K562 (cell line): ENCODE data around the gene IQUB. TPM values are rescaled to one million over a fixed set of nuclear protein-coding genes. Genes with fewer than 3 reads are reported as not detected.

Experiments
- ADNP ChIP-seq: fragments of 200-800 bp; sonication (Bioruptor generic); IDR thresholded peaks from 2 replicates; pipeline ENCODE4 v1.6.1; 2016; ENCODE audit warnings: missing genetic modification characterization, missing compliant biosample characterization
- CREB3L1 ChIP-seq: fragments of 450-650 bp; IDR thresholded peaks from 2 replicates; pipeline ENCODE4 v1.6.1; 2014; ENCODE audit warnings: low read depth, mild to moderate bottlenecking, moderate library complexity, borderline replicate concordance
- E2F5 ChIP-seq: sonication (generic); formaldehyde crosslinking; IDR thresholded peaks from 2 replicates; pipeline ENCODE4 v1.8.0; 2022; ENCODE audit warnings: mild to moderate bottlenecking, missing genetic modification reagents
- HNRNPK ChIP-seq: fragments of 200-400 bp; formaldehyde crosslinking; IDR thresholded peaks from one replicate; pipeline ENCODE4 v1.6.1; 2018; ENCODE audit warnings: mild to moderate bottlenecking, low read depth, low read length; ENCODE audit not compliant: poor library complexity, severe bottlenecking
- LEF1 ChIP-seq: fragments of 450-650 bp; IDR thresholded peaks from 2 replicates; pipeline ENCODE4 v1.6.1; 2016; ENCODE audit warnings: mild to moderate bottlenecking
- NBN ChIP-seq: fragments of 450-650 bp; IDR thresholded peaks from 2 replicates; pipeline ENCODE4 v1.6.1; 2016; ENCODE audit warnings: low read depth, mild to moderate bottlenecking
- NFE2 ChIP-seq: IDR thresholded peaks from 2 replicates; pipeline ENCODE4 v1.6.1; 2014; ENCODE audit warnings: antibody characterized with exemption, low read depth
- NFIX ChIP-seq: fragments of 250-450 bp; sonication (Bioruptor Pico); IDR thresholded peaks from 2 replicates; pipeline ENCODE4 v1.4.0; 2020; ENCODE audit warnings: low read depth, mild to moderate bottlenecking, moderate library complexity
- TFE3 ChIP-seq: fragments of 450-650 bp; formaldehyde crosslinking; IDR thresholded peaks from 2 replicates; pipeline ENCODE4 v1.4.0; 2020; ENCODE audit warnings: mild to moderate bottlenecking, mixed read lengths
- ZNF232 ChIP-seq: sonication (generic); formaldehyde crosslinking; IDR thresholded peaks from 2 replicates; pipeline ENCODE4 v1.8.0; 2022; ENCODE audit warnings: mild to moderate bottlenecking, missing genetic modification reagents
- ZNF318 ChIP-seq, 2 experiments: fragments of 450-650 bp; IDR thresholded peaks; 2 replicates each; pipeline ENCODE4 v1.6.1; 2016; ENCODE audit warnings: mild to moderate bottlenecking in 2 of 2, borderline replicate concordance in 1 of 2, low read depth in 1 of 2, moderate library complexity in 1 of 2
- ZNF408 ChIP-seq: fragments of 250-450 bp; sonication (Bioruptor Pico); IDR thresholded peaks from 2 replicates; pipeline ENCODE4 v1.4.0; 2020; ENCODE audit warnings: low read depth, mild to moderate bottlenecking, moderate library complexity
- ZNF668 ChIP-seq: fragments of 250-450 bp; sonication (Bioruptor Pico); IDR thresholded peaks from 2 replicates; pipeline ENCODE4 v1.8.0; 2022; ENCODE audit warnings: mild to moderate bottlenecking, inconsistent platforms
- ZNF695 ChIP-seq: fragments of 450-650 bp; formaldehyde crosslinking; IDR thresholded peaks from 2 replicates; pipeline ENCODE4 v1.4.0; 2020; ENCODE audit warnings: mild to moderate bottlenecking, moderate library complexity
- polyA plus RNA-seq, 8 experiments: library from polyadenylated mRNA; depleted of rRNA in 4 of 8; stranded (reverse) in 5 of 8; unstranded in 3 of 8; fragments of >200 nt; fragmentation: Nextera tagmentation in 2 of 8; fragmentation: Illumina TruSeq in 1 of 8; extraction: Ambion mirVana in 2 of 8; extraction: Trizol in 1 of 8; gene quantifications; 2 replicates each; pipeline versions ENCODE4 v1.2.1 to v1.2.3, GENCODE V29; 2011 to 2014; ENCODE audit warnings: inconsistent platforms in 1 of 8, missing spikeins in 1 of 8
- total RNA-seq, 7 experiments: library from RNA; depleted of rRNA in 6 of 7; stranded (reverse); fragments of >200 nt in 6 of 7; fragmentation: Illumina TruSeq in 2 of 7; extraction: Trizol in 2 of 7; gene quantifications; 2 replicates each; pipeline versions ENCODE4 v1.2.1 to v1.2.3, GENCODE V29; 2011 to 2021; ENCODE audit warnings: low replicate concordance in 1 of 7

Gene IQUB
- total and polyA plus RNA-seq, 9 of the 15 experiments (the other 6 are each of a cell fraction or from before 2014, with no cell fraction given): 0.62 to 2.6 (median 1.4) TPM

GRCh38 chr7:123538189-123538714 lies 3.9 kb upstream of the IQUB start (continued):
- TF ChIP-seq ZNF318 (IDR thresholded peaks at IDR 0.05; ENCODE audit: borderline replicate concordance in 1 of 2, low read depth in 1 of 2) (peak in 1 of 2 experiments; percentile 71; a peak in 2 of 4 replicates), ZNF695 (no peak), ADNP (tag) (peak; percentile 54; the same call in 1 of the 2 replicates), ZNF408 (CRISPR knock-in tag) (no peak), CREB3L1 (no peak), LEF1 (peak; percentile 76; the same call in 1 of the 2 replicates), NFIX (CRISPR knock-in tag) (no peak), NFE2 (peak; percentile 95), NBN (peak; percentile 41; the same call in 1 of the 2 replicates), ZNF668 (CRISPR knock-in tag) (no peak), ZNF232 (CRISPR knock-in tag) (no peak), E2F5 (CRISPR knock-in tag) (no peak), HNRNPK (no peak), TFE3 (no peak)
